Brain microvascular endothelial cell (primary cell): Measurements from ENCODE around the gene WDR70.

ENCODE experiments used
- DNase-seq: peaks from one replicate; pipeline ENCODE4 v3.0.0-alpha.2; 2020
- H3K27ac ChIP-seq: fragments of 250-450 bp; sonication (Bioruptor Pico); 2 replicates; pipeline ENCODE4 v1.5.1; 2020; ENCODE audit warnings: mild to moderate bottlenecking, moderate library complexity
- H3K27me3 ChIP-seq: fragments of 250-450 bp; sonication (Bioruptor Pico); replicated peaks from 2 replicates; pipeline ENCODE4 v1.5.1; 2020; ENCODE audit warnings: mild to moderate bottlenecking
- H3K36me3 ChIP-seq: fragments of 250-450 bp; sonication (Bioruptor Pico); replicated peaks from 2 replicates; pipeline ENCODE4 v1.5.1; 2020; ENCODE audit warnings: mild to moderate bottlenecking
- H3K4me3 ChIP-seq: 2 replicates; pipeline ENCODE4 v1.5.1; 2011; ENCODE audit warnings: low read depth, mild to moderate bottlenecking, control low read depth, low read length, moderate library complexity
- CTCF ChIP-seq: IDR thresholded peaks from 2 replicates; pipeline ENCODE4 v1.5.1; 2011; ENCODE audit warnings: low read depth, mild to moderate bottlenecking, moderate library complexity, low read length, control low read depth, inconsistent platforms; ENCODE audit errors: missing control alignments
- in situ Hi-C: cut with HindIII; loops from 2 replicates; pipeline ENCODE4 v1.10.0; 2017; ENCODE audit warnings: low sequenced_read_pairs, low pct_ligation_motif_present

WDR70 gene

GRCh38 chr5:37568018-37568753, 189.1 kb downstream of the WDR70 start:
- no peak overlapping the region for H3K4me3 ChIP-seq
- H3K27ac ChIP-seq, result no peak overlapping the region
- no peaks in the 10 kb centered on the region for H3K36me3 ChIP-seq
- no peaks in the 10 kb centered on the region for H3K27me3 ChIP-seq
- in situ Hi-C loops, result no loop called here
- DNase-seq, result no peak
- TF ChIP-seq CTCF, result no peak

GRCh38 chr5:37568893-37569292, 189.8 kb downstream of the WDR70 start:
- no peaks in the 10 kb centered on the region for H3K36me3 ChIP-seq
- H3K27ac ChIP-seq, result no peak overlapping the region
- in situ Hi-C loops, result no loop called here
- DNase-seq, result no peak
- no peaks in the 10 kb centered on the region for H3K27me3 ChIP-seq
- no peak overlapping the region for H3K4me3 ChIP-seq
- TF ChIP-seq CTCF, result no peak

- in situ Hi-C loops, result no loop called here
- TF ChIP-seq CTCF, result no peak
- DNase-seq, result no peak
- no peaks in the 10 kb centered on the region for H3K36me3 ChIP-seq
- no peaks in the 10 kb centered on the region for H3K27me3 ChIP-seq
- H3K4me3 ChIP-seq, result no peak overlapping the region
- H3K27ac ChIP-seq, result no peak overlapping the region
These were observed 190.3 kb downstream of the WDR70 start for GRCh38 chr5:37569466-37569865.

GRCh38 chr5:37570597-37570996, 191.5 kb downstream of the WDR70 start:
- DNase-seq, result no peak
- Histone ChIP-seq H3K36me3 (no peaks in the 10 kb centered on the region), H3K27me3 (no peaks in the 10 kb centered on the region), H3K4me3 (no peak overlapping the region), H3K27ac (no peak overlapping the region)
- in situ Hi-C loops, result no loop called here
- TF ChIP-seq CTCF, result no peak

- in situ Hi-C loops, result no loop called here
These were observed 192.9 kb downstream of the WDR70 start for GRCh38 chr5:37571985-37572384.

More at GRCh38 chr5:37571985-37572384, 192.9 kb downstream of the WDR70 start:
- H3K27ac ChIP-seq, result no peak overlapping the region
- H3K4me3 ChIP-seq, result no peak overlapping the region
- H3K27me3 ChIP-seq, result no peaks in the 10 kb centered on the region
- DNase-seq, result no peak
- no peak for TF ChIP-seq CTCF
- H3K36me3 ChIP-seq, result no peaks in the 10 kb centered on the region
